Esophagus muscularis mucosa (tissue), 3 donors: ENCODE data around the gene NPIPB8.
"Not testable (repeated sequence)": the region's sequence is repeated elsewhere in the genome, so short reads cannot be mapped to it uniquely, and the experiment has no call there.

Experiments
- CTCF ChIP-seq, 3 experiments: fragments of 200-600 bp in 2 of 3; fragments of 450-650 bp in 1 of 3; sonication (generic) in 2 of 3; IDR thresholded peaks; one replicate each; pipeline ENCODE4 v1.5.1; 2017 to 2019; ENCODE audit warnings: antibody characterized with exemption in 3 of 3, mild to moderate bottlenecking in 2 of 3, moderate library complexity in 1 of 3
- POLR2A ChIP-seq: fragments of 450-650 bp; IDR thresholded peaks from one replicate; pipeline ENCODE4 v1.6.1; 2017; ENCODE audit warnings: antibody characterized with exemption, moderate library complexity, mild to moderate bottlenecking, low read depth

GRCh38 chr16:28691722-28692121, 53.9 kb downstream of the NPIPB8 start:
- TF ChIP-seq CTCF (IDR thresholded peaks at IDR 0.05); POLR2A: not testable (repeated sequence)
